Measurements from ENCODE around the gene LGR6.
"Not testable (repeated sequence)": the region's sequence is repeated elsewhere in the genome, so short reads cannot be mapped to it uniquely, and the experiment has no call there.

Gene LGR6, protein sequence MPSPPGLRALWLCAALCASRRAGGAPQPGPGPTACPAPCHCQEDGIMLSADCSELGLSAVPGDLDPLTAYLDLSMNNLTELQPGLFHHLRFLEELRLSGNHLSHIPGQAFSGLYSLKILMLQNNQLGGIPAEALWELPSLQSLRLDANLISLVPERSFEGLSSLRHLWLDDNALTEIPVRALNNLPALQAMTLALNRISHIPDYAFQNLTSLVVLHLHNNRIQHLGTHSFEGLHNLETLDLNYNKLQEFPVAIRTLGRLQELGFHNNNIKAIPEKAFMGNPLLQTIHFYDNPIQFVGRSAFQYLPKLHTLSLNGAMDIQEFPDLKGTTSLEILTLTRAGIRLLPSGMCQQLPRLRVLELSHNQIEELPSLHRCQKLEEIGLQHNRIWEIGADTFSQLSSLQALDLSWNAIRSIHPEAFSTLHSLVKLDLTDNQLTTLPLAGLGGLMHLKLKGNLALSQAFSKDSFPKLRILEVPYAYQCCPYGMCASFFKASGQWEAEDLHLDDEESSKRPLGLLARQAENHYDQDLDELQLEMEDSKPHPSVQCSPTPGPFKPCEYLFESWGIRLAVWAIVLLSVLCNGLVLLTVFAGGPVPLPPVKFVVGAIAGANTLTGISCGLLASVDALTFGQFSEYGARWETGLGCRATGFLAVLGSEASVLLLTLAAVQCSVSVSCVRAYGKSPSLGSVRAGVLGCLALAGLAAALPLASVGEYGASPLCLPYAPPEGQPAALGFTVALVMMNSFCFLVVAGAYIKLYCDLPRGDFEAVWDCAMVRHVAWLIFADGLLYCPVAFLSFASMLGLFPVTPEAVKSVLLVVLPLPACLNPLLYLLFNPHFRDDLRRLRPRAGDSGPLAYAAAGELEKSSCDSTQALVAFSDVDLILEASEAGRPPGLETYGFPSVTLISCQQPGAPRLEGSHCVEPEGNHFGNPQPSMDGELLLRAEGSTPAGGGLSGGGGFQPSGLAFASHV

DNA sequence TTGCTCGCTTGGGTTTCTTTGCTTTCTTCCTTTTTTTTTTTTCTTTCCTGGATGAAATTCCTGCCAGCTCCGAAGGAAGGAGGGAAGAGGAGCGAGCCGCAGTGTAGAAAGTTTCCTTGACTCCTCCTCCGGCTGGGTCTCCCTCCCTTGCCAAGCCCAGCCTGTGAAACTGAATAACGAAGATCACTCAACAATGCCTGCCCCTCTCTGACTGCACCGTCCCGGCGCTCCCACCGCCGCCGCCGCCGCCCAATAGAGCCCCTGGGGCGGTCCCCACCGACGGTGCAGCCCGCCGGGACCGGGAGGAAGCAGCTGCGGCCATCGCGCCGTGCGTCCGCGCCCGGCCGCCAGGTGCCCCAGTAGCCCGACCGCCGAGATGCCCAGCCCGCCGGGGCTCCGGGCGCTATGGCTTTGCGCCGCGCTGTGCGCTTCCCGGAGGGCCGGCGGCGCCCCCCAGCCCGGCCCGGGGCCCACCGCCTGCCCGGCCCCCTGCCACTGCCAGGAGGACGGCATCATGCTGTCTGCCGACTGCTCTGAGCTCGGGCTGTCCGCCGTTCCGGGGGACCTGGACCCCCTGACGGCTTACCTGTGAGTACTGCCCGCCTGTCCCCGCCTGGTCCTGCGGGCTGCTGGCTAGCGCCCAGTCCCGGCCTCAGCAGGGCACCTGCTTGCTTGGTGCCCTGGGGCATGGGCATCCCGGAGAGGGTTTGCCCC, at the start of gene LGR6:
TSS of gene LGR6 (plus strand) at position 186 of the 714 bp plus-strand sequence. CDS start at position 377, 191 bp downstream.
- no peak for DNase-seq (ENCODE audit: low read depth)

DNA sequence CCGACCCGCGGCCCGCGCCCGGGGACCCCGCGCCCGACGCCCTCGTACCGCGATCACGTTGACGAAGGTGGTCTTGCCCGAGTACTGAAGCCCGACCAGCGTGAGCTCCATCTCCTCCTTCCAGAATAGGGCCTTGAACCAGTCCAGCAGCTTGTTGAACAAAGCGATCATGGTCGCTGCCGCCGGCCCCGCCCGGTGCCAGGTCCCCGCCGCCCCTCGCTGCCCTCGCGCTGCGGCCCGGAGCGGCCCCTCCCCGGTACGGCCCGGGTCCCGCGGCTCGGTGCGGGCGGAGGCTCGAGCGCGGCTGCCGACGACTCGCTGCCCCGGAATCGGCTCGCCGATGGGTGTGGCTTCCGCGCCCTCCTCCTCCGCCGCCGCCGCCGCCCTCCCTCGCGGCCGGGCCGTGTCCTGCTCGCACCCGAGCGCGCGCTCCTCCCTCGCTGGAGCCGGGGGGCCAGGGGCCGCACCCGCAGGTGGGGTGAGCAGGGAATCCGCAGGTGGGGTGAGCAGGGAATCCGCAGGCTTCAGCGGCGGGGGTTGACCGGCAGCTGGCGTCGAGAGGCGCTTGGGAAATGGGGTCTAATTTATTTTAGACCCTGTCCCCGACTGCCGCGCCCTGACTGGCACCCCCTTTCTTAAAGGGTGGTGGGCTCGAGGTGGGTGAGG, 49.1 kb upstream of the LGR6 start, which contains the start of gene ARL8A:
TSS of gene ARL8A (minus strand) at position 336 of the 666 bp plus-strand sequence. CDS start at position 171, 165 bp downstream.
- DNase-seq (ENCODE audit: low read depth): no peak

DNA sequence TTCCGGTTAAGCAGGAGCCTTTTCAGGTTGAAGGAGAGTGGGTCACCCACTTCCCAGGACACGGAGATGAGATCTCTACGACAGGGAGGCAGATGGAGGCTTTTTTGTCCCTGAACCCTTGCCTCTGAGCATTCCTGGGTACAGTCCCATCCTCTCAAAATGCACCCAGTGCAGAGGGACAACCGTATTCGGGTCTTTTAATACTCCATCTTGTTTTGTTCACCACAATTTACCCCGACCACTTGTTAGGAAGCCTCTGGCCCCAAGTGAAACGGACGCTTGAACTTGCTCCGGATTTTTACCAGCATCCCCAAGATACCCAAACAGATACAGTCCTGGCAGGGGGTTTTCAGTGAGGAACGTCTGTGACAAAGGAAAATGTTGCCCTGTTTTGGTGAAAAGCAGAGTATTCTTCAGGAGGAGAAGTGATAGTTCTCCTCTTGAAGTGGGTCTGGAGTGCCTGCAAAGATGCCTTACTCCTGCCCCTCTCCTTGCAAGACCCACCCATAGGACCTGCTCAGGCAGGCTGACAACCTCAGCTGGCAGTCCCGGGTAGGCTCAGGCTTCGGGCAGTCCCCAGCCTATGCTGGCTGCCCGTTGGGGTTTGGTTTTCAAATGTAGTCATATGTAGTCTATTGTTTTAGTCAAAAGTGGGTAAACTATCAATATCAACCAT, 48.4 kb upstream of the LGR6 start:
- no peak for DNase-seq (ENCODE audit: low read depth)

DNA sequence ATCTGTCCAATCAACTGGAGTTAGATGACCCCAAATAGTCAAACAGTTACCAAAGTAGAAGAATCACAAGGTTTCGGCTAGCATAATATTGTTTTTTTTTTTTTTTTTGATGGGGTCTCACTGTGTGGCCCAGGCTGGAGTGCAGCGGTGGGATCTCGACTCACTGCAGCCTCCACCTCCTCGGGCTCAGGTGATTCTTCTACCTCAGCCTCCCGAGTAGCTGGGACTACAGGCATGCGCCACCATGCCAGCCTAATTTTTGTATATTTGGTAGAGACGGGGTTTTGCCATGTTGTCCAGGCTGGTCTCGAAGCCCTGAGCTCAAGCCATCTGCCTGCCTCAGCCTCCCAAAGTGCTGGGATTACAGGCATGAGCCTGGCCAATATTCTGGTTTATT, 47.9 kb upstream of the LGR6 start:
- DNase-seq (ENCODE audit: low read depth): not testable (repeated sequence)

DNA sequence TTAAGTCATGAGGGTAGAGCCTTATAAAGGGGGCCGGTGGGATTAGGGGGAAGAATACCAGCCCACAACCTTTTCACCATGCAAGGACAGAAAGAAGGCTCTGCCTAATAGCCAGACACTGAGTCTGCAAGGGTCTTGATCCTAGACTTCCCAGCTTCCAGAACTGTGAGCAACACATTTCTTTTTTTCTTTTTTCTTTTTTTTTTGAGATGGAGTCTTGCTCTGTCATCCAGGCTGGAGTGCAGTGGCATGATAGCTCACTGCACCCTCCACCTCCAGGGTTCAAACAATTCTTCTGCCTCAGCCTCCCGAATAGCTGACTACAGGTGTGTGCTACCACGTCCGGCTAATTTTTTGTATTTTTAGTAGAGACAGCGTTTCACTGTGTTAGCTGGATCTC, 47.3 kb upstream of the LGR6 start:
- DNase-seq (ENCODE audit: low read depth): no peak

DNA sequence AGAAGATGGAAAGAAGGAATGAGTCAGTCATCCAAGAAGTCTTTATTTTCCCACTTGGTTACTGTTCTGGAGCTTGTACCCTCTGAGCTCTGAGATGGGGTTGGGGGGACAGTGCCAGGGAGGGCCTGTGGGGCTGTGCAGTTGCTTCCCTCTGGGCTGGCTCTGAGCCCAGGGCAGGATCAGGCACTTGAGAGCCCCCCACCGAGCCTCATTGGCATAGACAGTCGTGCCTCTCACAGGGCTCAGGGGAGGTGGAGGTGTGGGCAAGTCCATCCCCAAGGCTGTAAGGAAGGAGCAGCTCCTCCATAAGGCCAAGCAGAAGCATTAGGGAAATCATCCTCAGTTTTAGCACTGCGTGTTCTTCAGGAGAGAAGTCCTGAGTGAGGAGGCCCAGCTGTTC, 46.6 kb upstream of the LGR6 start:
- DNase-seq (ENCODE audit: low read depth): no peak

DNA sequence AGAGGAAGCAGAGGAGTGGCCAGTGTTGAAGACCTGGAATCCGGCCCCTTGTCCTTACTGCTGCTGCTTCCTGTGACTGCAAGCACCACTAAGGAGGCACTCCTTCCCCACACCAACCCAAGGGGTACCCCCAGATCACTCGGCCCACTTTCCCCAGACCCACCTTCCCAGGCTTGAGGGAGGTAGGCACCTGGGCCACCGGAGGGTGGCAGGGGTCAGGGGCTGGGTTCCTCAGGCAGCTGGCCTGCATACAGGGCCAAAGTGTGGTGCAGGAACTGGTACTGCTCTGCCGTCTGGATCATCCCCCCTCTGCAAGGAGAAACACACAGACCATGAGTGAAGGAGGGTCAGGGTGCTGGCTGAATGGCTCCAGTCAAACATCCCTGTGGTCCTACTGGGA, 45.2 kb upstream of the LGR6 start:
- no peak for DNase-seq (ENCODE audit: low read depth)

DNA sequence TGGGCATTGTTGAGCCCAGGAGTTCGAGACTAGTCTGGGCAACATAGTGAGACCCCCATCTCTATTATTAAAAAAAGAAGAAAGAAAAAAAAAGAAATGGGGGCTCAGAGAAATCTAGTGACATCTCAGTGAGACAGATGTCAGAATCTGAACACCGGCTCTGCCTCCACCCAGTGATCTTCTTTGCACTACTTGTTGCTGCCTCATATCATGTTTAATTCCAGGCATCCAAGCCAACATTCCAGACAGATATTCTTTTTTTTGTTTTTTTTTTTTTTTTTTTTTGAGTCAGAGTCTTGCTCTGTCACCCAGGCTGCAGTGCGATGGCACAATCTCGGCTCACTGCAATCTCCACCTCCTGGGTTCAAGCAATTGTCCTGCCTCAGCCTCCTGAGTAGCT, 44.0 kb upstream of the LGR6 start:
- DNase-seq (ENCODE audit: low read depth): no peak

DNA sequence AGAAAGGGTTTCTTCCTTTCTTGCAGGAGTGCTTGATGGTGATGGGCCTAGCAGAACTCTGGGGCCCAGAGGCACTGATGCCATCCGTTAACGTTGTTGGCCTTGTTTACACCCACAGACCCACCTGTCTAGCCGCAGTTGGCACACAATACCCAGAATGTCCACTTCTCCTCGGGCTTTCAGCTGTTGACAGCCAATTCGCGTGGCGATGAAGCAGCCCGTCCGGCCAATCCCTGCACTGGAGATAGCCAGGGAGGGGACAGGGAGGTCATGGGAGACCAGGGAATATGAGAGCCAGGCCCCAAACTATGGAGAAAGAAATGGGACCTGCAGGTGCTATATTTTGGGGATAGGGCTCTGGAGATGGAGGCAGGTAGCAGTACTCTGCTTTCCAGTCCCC, 43.4 kb upstream of the LGR6 start:
- no peak for DNase-seq (ENCODE audit: low read depth)

DNA sequence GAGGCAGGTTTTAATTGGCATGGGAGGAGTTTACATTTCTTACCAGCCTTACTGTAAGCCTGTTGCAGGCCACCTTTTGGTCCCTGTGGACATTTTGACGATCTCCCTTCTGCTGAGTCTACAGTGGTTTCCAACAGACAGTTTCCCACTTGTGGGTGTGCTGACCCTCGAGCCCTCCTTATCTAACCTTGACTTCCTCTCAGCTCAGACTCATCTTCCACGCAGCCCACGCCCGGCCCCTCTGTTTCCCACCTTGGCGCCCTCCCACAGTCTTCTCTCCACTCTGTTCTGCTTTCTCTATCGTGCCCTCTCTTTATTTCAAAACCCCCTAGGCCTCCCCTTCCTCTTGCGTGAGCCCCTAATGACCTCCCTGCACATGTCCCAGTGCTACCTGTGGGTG, 43.0 kb upstream of the LGR6 start:
- no peak for DNase-seq (ENCODE audit: low read depth)

DNA sequence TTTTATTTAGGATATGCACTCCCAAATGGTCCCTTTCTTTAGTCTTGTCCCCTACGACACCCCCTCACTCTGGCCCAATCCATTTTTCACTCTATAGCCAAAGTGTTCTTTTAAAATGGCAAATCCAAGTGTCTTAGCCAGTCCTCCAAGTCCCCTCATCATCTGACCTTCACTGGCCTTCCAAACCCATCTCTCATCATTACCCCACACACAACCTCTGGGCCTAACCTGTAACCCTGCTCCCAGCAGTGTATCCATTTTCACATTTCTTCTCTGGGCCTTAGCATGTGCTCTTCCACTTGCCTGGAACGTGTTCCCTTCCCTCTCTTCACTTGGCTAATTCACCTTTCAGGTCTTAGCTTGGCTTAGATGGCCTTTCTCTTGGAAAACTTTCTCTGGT, 42.6 kb upstream of the LGR6 start:
- no peak for DNase-seq (ENCODE audit: low read depth)

DNA sequence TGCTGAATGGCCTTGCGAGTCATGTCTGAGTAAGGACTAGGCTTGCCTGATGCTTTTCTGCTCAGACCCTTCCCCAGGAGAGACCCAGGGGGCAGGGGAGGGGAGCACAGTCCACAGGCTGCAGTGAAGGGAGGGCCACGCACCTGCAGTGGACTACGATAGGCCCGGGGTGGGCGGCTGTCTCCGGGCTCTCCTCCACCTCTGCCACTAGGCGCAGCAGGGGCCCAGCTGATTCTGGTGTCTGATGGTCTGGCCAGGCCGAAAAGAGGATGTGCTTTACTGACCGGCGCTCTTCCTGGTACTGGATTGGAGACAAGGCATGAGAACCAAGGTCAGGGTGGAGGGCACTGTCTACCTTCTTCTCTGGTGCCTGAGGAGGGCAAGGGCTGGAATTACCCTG, 41.2 kb upstream of the LGR6 start:
- DNase-seq (ENCODE audit: low read depth): no peak

DNA sequence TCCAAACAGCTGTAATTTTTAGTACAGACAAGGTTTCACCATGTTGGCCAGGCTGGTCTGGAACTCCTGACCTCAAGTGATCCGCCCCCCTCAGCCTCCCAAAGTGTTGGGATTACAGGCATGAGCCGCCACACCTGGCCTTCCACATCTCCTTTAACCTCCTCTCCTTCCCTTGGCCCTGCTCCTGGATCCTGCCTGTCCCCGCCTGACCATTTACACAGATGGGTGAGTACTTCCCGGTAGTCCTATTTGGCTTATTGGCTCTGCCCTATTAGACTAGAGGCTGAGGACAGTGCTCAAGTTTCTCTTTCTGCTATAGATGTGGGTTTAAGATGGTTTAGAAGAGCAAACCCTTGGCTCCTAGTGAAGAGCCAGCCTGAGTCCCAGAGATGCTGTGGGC, 40.3 kb upstream of the LGR6 start:
- DNase-seq (ENCODE audit: low read depth): no peak

DNA sequence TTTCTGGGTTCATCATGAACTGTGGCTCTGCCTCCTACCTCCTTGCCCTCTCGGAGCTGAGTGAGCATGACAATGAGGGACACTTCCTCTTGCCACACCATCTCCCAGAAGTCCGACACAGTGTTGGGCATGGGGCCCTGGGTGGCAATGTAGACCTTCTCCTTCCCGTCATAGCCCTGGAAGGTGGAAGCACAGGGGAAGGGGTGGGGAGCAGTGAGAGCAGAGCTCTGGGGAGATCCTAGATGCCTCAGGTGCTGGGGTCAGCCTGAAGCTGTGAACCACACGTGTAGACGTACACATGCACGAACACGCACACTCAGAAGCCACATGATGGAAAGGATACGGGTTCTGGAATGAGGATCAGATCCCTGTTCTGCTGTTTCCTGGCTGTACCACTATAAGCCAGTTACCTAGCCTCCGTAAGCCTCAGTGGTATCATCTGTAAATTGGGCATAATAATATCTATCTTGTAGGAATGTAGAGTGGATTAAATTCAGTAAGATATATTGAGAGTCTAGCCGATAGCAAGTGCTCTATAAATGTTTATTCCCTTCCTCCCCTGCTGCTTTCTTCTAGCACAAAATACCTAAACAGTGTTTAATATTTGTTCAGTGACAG, 39.3 kb upstream of the LGR6 start:
- no peak for DNase-seq (ENCODE audit: low read depth)

DNA sequence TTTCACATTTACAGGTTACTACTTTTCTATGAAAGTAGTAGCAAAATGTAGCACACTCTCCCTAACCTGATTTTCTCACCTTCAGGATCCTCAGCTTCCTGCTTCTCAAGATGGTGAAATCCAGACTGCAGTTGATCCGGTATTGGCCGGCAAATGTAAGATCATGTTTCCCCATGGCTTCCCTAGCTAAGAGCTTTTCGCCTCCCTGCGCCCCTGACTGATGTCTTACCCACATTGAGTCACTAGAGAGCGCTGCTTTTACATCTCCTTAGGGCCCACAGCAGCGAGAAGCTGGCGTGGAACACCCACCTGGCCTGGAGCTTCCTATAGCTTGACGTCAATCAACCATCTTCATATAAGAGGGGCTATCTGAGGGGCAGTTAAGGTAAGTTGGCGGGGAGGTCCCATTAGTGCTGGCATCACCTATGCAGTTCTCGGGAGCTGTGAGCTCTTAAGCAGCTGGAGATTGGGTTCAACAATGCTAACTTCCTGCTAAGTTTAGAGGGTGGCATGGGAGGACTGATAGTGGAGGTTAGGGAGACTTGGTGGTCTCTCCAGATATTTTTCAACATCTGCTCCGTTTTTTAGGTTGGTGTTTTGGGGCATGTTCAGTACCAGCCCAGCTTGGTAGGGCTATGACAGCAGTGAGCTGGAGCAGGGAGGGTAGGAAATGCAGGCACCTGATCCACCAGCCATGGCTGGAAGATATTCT, 38.7 kb upstream of the LGR6 start:
- no peak for DNase-seq (ENCODE audit: low read depth)

DNA sequence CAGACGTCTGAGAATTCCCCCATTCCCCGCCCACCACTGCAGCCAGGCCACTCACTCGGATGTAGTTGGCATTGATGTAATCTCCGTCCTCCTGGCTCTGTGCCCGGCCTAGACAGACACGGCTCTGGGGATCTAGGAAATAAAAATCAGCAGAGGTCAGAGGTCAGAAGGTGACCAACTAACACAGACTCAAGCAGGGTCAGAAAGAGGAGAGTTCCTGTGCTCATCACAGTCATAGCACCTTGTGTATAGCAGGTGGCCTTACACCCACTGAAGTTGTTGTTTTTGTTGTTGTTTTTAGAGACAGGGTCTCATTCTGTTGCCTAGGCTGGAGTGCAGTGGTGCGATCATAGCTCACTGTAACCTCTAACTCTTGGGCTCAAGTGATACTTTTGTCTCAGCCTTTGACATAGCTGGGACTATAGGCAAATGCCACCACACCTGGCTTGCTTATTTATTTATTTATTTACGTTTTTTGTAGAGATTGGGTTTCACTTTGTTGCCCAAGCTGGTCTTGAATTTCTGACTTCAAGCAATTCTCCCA, 38.0 kb upstream of the LGR6 start:
- no peak for DNase-seq (ENCODE audit: low read depth)

DNA sequence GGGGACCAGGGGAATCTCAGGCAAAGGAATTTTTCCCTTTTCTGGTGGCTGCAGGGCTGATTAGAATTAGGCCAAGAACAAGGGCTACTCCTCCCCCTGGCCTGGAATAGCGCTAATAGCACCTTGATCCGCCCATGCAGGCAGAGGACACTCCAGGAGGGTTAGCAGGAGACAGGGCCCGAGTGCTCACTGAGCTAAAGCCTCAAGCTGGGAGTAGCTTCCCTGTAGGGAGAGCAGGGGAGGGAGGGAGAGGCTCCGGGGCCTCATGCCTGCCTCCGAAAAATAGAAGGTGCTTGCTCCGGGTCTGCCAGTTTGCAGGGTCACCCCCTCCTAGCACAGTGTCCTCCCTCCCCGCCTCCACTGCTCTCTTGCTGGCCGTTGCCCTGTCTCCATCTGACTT, 37.0 kb upstream of the LGR6 start:
- no peak for DNase-seq (ENCODE audit: low read depth)

DNA sequence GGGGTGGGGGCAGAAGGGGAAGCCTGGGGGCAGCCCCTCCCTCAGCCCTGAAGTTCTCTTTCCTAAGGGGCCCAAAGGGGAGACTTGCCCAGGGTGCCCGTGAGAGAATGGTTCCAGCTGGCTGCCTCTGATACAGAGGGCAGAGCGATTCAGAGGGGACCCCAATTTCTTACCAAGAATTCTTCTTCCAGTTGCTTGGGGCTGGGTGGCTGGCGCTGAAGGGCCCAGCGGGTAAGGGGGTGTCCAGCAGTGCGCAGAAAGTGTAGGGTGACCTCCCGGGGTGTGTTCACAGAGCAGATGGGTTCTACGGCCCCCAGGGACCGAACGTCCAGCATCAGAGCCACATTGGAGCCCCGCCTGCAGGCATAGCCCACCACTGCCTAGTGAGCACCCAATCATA, 35.7 kb upstream of the LGR6 start:
- no peak for DNase-seq (ENCODE audit: low read depth)

DNA sequence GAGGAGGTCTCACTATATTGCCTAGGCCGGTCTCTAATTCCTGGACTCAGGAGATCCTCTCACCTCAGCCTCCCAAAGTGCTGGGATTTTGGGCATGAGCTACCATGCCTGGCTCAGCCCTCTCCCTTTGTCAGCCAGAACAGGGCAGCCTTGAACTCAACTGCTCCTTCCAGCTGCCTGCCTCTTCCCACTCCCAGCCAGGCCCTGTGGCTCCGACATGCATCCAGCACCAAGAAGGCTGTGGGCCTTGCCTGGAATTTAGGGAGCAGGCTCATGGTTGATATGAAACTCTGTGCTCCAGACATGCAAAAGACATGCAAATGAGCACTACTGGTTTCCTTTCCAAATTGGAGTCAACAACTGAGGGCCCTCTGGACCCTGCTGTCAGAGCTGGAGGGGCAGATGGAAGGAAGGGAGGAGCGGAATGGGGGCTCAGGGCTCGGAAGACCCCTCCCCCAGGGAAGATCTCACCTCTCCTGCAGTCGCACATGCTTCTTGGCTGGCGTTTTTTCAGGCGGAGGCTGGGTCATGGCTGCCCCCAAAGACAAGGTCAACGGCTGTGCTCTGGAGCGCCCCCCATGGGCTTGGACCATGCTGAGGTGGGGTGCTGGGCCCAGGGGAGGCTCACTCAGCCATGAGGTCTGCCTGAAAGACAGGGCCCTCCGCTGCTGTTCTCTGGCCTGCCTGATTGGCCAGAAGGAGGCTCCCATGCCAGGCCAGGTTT, 34.6 kb upstream of the LGR6 start:
- no peak for DNase-seq (ENCODE audit: low read depth)

All from stimulated activated CD8-positive, alpha-beta memory T cell treated with anti-CD3 and anti-CD28 coated beads, Interleukin-15, amount 100 ng/mL, for 24 hours (primary cell).